Motor neuron (in vitro differentiated cells): ENCODE measurements around the gene HES4. TPM values are rescaled to one million over a fixed set of nuclear protein-coding genes. Genes with fewer than 3 reads are reported as not detected.

Experiments
- ATAC-seq, 8 experiments: fragments of 200-7000 bp; cut with Tn5 transposase; replicated peaks in 6 of 8; 2 replicates each; pipeline ENCODE4 v1.8.0; 2021; ENCODE audit warnings: mild to moderate bottlenecking in 8 of 8, moderate library complexity in 8 of 8
- H3K27ac ChIP-seq, 2 donors: fragments of 250-450 bp; sonication (Bioruptor Pico); 2 replicates each; pipeline ENCODE4 v1.9.0; 2021; ENCODE audit warnings: antibody characterized with exemption in 2 of 2, mild to moderate bottlenecking in 2 of 2, moderate library complexity in 1 of 2
- H3K4me1 ChIP-seq, 2 donors: fragments of 250-450 bp; sonication (Bioruptor Pico); replicated peaks in 1 of 2; 2 replicates each; pipeline ENCODE4 v1.6.1; 2021; ENCODE audit warnings: antibody characterized with exemption in 2 of 2, mild to moderate bottlenecking in 2 of 2, moderate library complexity in 1 of 2
- H3K4me3 ChIP-seq, 5 donors: fragments of 250-450 bp; sonication (Bioruptor Pico); 2 replicates each; pipeline ENCODE4 v1.9.0; 2021; ENCODE audit warnings: antibody characterized with exemption in 5 of 5, mild to moderate bottlenecking in 5 of 5, moderate library complexity in 4 of 5
- whole genome bisulfite sequencing, 10 experiments: fragments of 450-650 bp; shearing (Covaris generic); methylation state at CpG; one replicate each; pipeline ENCODE4 v1.0.0; 2022; 5-methylcytosine and 5-hydroxymethylcytosine counted together
- in situ Hi-C, 9 experiments: fragments of 400-800 bp; cut with MboI; loops; one replicate each; pipeline ENCODE4 v1.15.0; 2021; ENCODE audit warnings: low sequenced_read_pairs in 9 of 9, low pct_unique_long_range_greater_than_20kb in 2 of 9; ENCODE audit not compliant: unreplicated experiment in 9 of 9
- total RNA-seq, 8 experiments: library from RNA; unstranded; fragments of 300-600 nt; gene quantifications; 2 replicates each; pipeline versions ENCODE4 v1.2.3 to v1.2.4, GENCODE V29; 2022

HES4 gene
- total RNA-seq, 8 experiments from 2014 or later, result 0.45 to 100 (median 43.1) TPM

DNA sequence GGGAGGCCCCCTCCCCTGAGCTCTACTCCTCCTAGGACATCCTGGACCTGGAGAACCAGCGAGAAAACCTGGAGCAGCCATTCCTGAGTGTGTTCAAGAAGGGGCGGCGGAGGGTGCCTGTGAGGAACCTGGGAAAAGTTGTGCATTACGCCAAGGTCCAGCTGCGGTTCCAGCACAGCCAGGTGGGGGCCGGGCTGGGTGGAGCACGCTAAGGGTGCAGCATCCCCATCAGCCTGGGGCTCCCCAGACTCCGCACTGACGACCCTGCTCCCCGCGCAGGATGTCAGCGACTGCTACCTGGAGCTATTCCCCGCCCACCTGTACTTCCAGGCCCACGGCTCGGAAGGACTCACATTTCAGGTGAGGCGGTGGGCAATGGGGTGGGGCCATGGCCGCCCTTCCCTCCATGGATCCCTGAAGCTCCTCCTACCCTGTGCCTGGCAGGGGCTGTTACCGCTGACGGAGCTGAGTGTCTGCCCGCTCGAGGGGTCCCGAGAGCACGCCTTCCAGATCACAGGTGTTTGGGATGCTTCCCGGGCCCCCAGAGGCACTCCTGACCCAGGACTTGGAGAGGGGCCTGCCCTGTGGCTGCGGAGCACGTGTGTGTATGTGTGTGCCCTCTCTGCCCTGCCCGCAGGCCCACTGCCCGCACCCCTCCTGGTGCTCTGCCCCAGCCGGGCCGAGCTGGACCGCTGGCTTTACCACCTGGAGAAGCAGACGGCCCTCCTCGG lies 29.5 kb downstream of the HES4 start:
- Histone ChIP-seq H3K4me1 (peaks cover 8 to 12% of the 10 kb centered on the region in 2 donors), H3K27ac (no peak overlapping the region), H3K4me3 (no peak overlapping the region)
- no peak for ATAC-seq
- in situ Hi-C loops, result no loop called here
- WGBS, 10 experiments, result 30 to 58% (median 50%) methylated on average over 3 to 18 of the region's 33 CpGs; no CpG with 5 or more reads in 7 of the 10 experiments

DNA sequence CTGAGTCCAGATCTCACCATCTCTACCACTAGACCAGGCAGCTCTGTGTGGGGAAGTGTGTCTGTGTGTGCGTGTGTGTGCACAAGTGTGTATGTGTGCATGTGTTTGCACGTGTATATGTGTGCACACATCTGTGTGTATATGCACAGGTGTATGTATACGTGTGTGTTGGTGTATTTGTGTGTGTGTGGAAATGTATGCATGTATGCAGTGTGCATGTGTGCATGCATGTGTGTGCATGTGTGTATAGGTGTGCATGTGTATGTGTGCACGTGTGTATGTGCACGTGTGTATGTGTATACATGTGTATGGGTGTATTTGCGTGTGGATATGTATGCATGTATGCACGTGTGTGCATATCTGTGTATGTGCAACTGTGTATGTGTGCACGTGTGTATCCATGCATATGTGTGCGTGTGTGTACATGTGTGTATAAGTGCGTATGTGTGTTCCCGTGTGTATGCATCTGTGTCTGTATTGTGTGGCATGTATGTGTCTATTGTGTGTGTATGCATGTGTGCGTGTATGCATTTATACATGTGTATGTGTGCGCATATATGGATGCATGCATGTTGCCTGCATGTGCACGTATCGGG lies 30.5 kb downstream of the HES4 start:
- ATAC-seq, result no peak
- Histone ChIP-seq H3K4me3 (no peak overlapping the region), H3K4me1 (peaks cover 8 to 12% of the 10 kb centered on the region in 2 donors), H3K27ac (no peak overlapping the region)
- in situ Hi-C loops, result no loop called here
- WGBS, 10 experiments, result 52 to 82% (median 71%) methylated on average over 2 to 15 of the region's 15 CpGs; no CpG with 5 or more reads in 2 of the 10 experiments

DNA sequence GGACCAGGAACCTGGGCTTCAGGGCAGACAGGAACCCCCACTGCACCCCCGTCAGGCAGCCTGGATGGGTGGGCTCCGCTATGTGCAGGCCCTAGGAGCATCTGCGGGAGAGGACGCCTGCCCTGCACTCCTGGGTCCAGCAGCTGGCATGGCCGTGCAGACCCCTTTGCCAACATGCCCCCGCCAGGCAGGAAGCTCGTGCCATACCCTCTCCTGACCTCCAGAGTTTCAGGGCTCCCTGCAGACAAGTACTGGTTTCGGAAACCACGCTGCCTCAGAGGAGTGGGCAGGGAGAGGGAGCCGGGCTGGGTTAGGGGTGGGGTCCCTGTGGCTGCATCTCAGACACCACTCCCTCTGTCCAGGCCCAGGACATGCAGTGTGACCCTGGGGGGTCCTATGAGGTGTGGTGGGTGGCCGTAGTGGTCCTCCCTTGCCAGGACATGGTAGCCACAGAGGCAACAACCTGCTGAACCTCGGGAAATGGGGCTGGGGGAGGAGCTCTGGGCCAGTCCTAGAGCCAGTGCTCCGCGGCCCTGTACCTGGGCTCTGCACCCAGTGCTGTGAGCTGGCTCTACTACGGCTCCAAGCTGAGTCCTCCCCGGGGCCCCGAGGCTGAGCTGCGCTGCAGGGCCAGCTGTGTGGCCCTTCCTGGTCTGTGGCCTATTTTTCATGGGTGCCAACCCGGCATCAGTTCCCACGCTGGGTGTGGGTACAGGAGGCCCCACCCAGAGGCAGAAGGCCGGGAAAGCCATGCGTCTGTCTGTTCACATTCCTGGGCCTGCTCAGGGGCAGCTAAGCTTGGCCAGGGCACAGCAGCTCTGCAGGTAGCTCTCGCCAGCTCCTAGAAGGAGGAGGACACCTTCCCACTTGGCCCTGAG lies 32.2 kb downstream of the HES4 start:
- Histone ChIP-seq H3K27ac (no peak overlapping the region), H3K4me1 (peaks cover 8 to 12% of the 10 kb centered on the region in 2 donors), H3K4me3 (no peak overlapping the region)
- 40 to 100% (median 54%) methylated on average over 1 to 11 of the region's 23 CpGs; no CpG with 5 or more reads in 6 of the 10 experiments for WGBS, 10 experiments
- ATAC-seq, result no peak
- in situ Hi-C loops, result no loop called here

DNA sequence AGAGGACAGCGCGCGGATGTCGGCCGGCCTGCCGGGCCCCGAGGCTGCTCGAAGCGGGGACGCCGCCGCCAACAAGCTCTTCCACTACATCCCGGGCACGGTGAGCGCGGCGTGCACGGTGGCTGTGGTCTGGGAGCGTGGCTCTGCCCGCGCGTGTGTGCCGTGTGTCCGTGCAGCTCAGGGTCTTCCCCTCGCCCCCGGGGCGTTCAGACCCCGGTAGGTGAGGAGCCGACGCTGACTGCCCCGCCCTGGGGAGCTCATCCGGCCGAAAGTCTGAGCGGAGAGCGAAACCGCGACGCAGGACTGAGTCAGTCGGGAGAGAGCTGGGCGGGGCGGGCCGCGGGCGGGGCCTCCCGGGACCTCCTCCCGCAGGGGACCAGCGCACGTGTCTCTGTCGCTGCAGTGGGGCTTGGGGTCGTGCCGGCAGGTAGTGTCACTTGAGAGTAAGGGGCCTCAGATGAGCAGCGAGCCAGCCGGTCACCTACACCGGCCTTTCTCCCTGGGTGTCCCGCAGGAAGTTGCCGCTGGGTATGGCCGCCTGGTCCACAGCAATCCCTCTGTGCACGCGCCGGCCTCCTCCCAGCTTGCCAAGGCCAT lies 33.1 kb downstream of the HES4 start:
- WGBS, 10 experiments, result 0 to 6% methylated on average over 12 to 15 of the region's 60 CpGs; no CpG with 5 or more reads in 8 of the 10 experiments
- in situ Hi-C loops, result no loop called here
- peaks cover 8 to 12% of the 10 kb centered on the region in 2 donors for H3K4me1 ChIP-seq
- peak; percentile 68 to 94 (median 76) for ATAC-seq
- peak overlapping the region; percentile 2 to 39 (median 25) for H3K4me3 ChIP-seq
- H3K27ac ChIP-seq, result no peak overlapping the region

DNA sequence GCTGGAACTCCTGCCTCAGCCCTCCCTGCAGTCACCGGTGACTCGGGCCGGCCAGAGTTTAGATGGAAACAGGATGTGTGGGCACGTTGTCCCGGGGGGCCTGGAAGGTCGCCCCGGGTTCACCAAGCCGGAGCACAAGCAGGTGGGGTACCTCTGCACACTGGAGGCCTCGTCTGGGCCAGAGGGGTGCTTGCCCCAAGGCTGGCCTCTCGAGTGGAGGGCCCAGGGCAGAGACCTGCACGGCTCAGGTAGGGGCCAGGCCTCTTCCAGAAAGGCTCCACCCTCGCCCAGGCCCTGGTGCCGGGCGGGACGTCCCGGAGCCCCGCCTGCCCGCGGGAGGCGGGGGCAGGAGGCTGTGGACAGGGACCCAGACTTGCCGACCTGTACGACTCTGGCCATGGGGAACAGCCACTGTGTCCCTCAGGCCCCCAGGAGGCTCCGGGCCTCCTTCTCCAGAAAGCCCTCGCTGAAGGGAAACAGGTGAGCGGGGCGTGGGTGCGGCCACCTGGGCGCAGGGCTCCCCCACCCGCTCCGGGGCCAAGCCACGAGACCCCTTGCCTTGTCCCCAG lies 33.7 kb downstream of the HES4 start, which contains the start of gene PLEKHN1:
TSS of gene PLEKHN1 (plus strand) at position 348 of the 569 bp plus-strand sequence. CDS start at position 398, 50 bp downstream.
- ATAC-seq, result peak; percentile 8 to 55 (median 26)
- no peak within 1 kb of the TSS for H3K27ac ChIP-seq
- in situ Hi-C loops, result no loop called here
- H3K4me3 ChIP-seq, result peak within 1 kb of the TSS; percentile 2 to 39 (median 25)
- H3K4me1 ChIP-seq, result peaks cover 10 to 16% of the 10 kb centered on the region in 2 donors
- WGBS, 10 experiments, result 0 to 60% (median 1%) methylated on average over 1 to 6 of the region's 31 CpGs; no CpG with 5 or more reads in 6 of the 10 experiments

DNA sequence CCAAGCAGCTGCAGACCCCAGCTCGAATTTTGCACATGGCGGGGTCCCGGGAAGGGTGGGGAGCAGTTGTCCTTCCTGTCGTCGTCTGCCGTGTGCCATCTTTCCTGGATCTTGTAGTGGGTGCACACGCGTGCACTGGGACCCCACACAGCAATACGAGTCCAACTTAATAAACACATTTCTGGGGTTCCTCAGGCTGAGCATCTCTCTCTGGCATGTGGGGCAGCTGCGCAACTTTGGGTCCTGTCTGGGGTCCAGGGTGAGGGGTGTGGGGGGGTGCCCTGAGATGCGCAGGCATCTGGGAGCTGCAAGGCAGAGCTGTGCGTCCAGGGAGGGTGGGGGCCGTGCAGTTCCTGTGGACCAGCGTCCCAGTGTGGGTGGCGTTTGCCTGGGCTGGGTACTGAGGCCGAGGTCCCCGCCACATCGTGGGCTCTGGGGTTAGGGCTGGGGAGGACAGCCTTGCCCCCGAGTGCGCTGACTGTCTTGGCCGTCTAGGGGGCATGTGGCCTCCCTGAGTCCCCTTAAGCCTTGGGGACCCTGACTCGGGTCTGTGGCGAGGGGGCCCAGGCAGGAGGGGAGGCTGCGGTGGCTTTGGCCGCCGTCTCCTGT lies 34.3 kb downstream of the HES4 start:
- ATAC-seq, result no peak
- in situ Hi-C loops, result no loop called here
- WGBS, 10 experiments, result 62 to 86% (median 72%) methylated on average over 1 to 7 of the region's 26 CpGs; no CpG with 5 or more reads in 6 of the 10 experiments
- Histone ChIP-seq H3K4me3 (no peak overlapping the region), H3K4me1 (peaks cover 10 to 18% of the 10 kb centered on the region in 2 donors), H3K27ac (no peak overlapping the region)

DNA sequence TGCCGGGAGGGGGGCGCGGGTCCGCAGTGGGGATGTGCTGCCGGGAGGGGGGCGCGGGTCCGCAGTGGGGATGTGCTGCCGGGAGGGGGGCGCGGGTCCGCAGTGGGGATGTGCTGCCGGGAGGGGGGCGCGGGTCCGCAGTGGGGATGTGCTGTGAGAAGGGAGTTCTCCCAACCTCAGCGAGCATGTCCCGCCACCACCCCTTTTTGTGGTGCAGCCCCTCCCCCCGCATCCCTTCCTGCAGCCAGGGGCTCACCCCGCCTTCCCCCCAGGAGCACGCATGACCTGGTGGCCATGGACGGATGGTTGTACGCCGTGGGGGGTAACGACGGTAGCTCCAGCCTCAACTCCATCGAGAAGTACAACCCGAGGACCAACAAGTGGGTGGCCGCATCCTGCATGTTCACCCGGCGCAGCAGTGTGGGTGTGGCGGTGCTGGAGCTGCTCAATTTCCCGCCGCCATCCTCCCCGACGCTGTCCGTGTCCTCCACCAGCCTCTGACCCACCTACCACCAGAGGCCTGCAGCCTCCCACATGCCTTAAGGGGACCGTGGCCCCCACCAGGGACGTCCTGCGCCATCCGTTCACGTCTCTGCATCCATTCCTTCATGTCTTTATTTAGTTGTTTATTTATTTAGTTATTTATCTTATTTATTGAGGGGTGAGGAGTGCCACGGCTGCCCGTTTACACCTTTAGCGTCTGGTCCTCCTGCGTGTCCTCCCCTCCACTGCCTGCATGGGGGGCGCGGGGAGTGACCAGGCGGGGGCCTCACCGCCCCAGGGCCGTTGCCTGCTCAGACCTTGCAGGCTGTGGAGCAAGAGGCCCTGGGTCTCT lies 35.0 kb downstream of the HES4 start:
- H3K4me3 ChIP-seq, result no peak overlapping the region
- in situ Hi-C loops, result no loop called here
- no peak for ATAC-seq
- H3K27ac ChIP-seq, result no peak overlapping the region
- 85 to 100% (median 93%) methylated on average over 1 to 15 of the region's 51 CpGs; no CpG with 5 or more reads in 4 of the 10 experiments for WGBS, 10 experiments
- peaks cover 10 to 18% of the 10 kb centered on the region in 2 donors for H3K4me1 ChIP-seq

DNA sequence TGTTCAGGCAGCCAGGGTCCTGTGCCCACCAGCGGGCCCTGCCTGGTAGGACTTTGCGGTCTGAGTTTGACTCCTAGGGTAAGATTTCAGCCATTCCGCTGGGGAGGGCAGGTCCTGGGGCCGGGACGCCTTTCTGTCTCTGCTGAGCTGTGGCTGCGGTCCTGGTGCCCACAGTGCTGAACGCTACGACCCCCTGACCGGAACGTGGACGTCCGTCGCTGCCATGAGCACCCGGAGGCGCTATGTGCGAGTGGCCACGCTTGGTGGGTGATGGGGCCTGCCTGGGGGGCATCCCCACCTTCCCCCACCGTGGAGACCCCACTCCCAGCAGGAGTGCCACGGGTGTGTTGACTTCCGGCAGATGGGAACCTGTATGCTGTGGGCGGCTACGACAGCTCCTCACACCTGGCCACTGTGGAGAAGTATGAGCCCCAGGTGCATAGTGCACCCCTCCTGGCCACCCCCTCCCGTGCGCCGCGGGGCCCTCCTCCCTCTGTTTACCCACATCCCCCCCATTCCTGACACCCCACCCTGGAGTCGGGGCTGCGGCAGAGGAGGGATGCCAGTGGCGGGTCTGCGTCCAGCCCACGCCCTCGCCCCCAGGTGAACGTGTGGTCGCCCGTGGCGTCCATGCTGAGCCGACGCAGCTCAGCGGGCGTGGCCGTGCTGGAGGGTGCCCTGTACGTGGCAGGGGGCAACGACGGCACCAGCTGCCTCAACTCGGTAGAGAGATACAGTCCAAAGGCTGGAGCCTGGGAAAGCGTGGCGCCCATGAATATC lies 36.0 kb downstream of the HES4 start:
- Histone ChIP-seq H3K4me1 (peaks cover 10 to 18% of the 10 kb centered on the region in 2 donors), H3K27ac (no peak overlapping the region), H3K4me3 (no peak overlapping the region)
- in situ Hi-C loops, result no loop called here
- WGBS, 10 experiments, result 85 to 100% (median 96%) methylated on average over 1 to 20 of the region's 47 CpGs; no CpG with 5 or more reads in 4 of the 10 experiments
- ATAC-seq, result no peak

DNA sequence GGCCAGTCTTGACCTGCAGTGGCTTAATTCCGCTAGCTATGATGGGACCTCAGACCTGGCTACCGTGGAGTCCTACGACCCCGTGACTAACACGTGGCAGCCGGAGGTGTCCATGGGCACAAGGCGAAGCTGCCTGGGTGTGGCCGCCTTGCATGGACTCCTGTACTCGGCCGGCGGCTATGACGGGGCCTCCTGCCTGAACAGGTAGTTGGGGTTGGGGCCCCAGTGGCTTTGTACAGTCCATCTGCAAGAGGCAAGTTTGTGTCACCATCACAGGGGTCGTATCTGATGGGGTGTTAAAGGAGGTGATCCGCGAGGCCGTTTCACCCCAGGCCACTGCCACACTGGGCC lies 36.6 kb downstream of the HES4 start:
- in situ Hi-C loops, result no loop called here

DNA sequence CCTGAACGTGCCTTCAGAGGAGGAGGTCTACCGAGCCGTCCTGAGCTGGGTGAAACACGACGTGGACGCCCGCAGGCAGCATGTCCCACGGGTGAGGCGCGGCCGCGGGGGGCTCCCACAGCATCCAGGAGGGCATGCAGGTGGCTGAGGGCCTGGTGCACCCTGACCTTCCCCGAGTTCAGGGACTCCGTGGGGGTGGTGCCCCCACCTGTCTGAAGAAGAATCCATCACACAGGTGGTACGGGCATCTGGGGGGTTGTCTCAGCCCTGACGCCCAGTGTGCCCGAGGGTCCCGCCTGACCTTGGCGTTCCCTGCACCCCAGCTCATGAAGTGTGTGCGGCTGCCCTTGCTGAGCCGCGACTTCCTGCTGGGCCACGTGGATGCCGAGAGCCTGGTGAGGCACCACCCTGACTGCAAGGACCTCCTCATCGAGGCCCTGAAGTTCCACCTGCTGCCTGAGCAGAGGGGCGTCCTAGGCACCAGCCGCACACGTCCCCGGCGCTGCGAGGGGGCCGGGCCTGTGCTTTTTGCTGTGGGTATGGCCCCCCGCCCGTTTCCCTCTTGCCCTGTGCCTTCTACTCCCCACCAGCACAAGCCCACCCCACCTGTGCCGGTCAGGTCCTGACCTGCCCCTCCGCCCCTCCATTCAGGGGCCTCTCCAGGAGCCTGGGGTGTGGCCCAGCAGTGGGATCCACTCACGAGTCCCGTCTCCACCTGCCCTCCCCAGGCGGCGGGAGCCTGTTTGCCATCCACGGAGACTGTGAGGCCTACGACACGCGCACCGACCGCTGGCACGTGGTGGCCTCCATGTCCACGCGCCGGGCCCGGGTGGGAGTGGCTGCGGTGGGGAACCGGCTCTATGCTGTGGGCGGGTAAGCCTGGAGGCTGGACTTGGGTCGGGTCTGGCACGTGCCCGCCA lies 37.3 kb downstream of the HES4 start:
- Histone ChIP-seq H3K27ac (no peak overlapping the region), H3K4me1 (peaks cover 18 to 26% of the 10 kb centered on the region in 2 donors), H3K4me3 (no peak overlapping the region)
- ATAC-seq, result no peak
- 83 to 94% (median 89%) methylated on average over 4 to 17 of the region's 57 CpGs; no CpG with 5 or more reads in 6 of the 10 experiments for WGBS, 10 experiments
- in situ Hi-C loops, result no loop called here

More for the DNA sequence above, 36.6 kb downstream of the HES4 start:
- H3K4me3 ChIP-seq, result no peak overlapping the region
- peaks cover 12 to 20% of the 10 kb centered on the region in 2 donors for H3K4me1 ChIP-seq
- 84 to 100% (median 95%) methylated on average over 1 to 10 of the region's 16 CpGs; no CpG with 5 or more reads in 4 of the 10 experiments for WGBS, 10 experiments
- ATAC-seq, result no peak
- no peak overlapping the region for H3K27ac ChIP-seq
